OCI-LY1 (cell line): ENCODE data around the gene TUBG1.

Source experiments
- H2AFZ ChIP-seq: fragments of 200-600 bp; sonication (generic), shearing (Covaris generic); 2 replicates; pipeline ENCODE4 v1.6.0; 2014; ENCODE audit warnings: antibody characterized with exemption, mild to moderate bottlenecking, low read length
- H3F3A ChIP-seq: fragments of 200-600 bp; sonication (generic), shearing (Covaris generic); 2 replicates; pipeline ENCODE4 v1.6.0; 2014; ENCODE audit warnings: mild to moderate bottlenecking, antibody characterized with exemption, low read length, moderate library complexity; ENCODE audit not compliant: insufficient read depth
- H3K27ac ChIP-seq: fragments of 200-600 bp; sonication (generic); 2 replicates; pipeline ENCODE4 v1.5.1; 2014; ENCODE audit warnings: low read length, mixed run types, mild to moderate bottlenecking, low read depth; ENCODE audit not compliant: poor library complexity, severe bottlenecking
- H3K27me3 ChIP-seq: fragments of 200-600 bp; sonication (generic); 2 replicates; pipeline ENCODE4 v1.6.0; 2014; ENCODE audit warnings: antibody characterized with exemption, mild to moderate bottlenecking, low read length, moderate library complexity; ENCODE audit not compliant: insufficient read depth
- H3K36me3 ChIP-seq: fragments of 200-600 bp; sonication (generic); 2 replicates; pipeline ENCODE4 v1.6.1; 2014; ENCODE audit warnings: mild to moderate bottlenecking, antibody characterized with exemption, low read length, moderate library complexity, mixed read lengths; ENCODE audit not compliant: insufficient read depth
- H3K4me1 ChIP-seq: fragments of 200-600 bp; sonication (generic); 2 replicates; pipeline ENCODE4 v1.5.1; 2014; ENCODE audit warnings: mild to moderate bottlenecking, low read length, moderate library complexity; ENCODE audit not compliant: insufficient read depth, severe bottlenecking
- H3K4me2 ChIP-seq: fragments of 200-600 bp; sonication (generic), shearing (Covaris generic); 2 replicates; pipeline ENCODE4 v1.6.1; 2014; ENCODE audit warnings: low read length
- H3K4me3 ChIP-seq: fragments of 200-600 bp; sonication (generic); 2 replicates; pipeline ENCODE4 v1.5.1; 2014; ENCODE audit warnings: low read length, low read depth, mild to moderate bottlenecking, mixed read lengths; ENCODE audit not compliant: poor library complexity, severe bottlenecking
- H3K79me2 ChIP-seq: fragments of 200-600 bp; shearing (Covaris generic); 2 replicates; pipeline ENCODE4 v1.6.1; 2016; ENCODE audit warnings: mixed run types, low read length, mixed read lengths; ENCODE audit not compliant: insufficient read depth
- H3K9ac ChIP-seq: fragments of 200-600 bp; sonication (generic), shearing (Covaris generic); 2 replicates; pipeline ENCODE4 v1.6.1; 2014; ENCODE audit warnings: mild to moderate bottlenecking, low read length, mixed read lengths
- H3K9me2 ChIP-seq: fragments of 200-600 bp; sonication (generic), shearing (Covaris generic); 2 replicates; pipeline ENCODE4 v1.6.1; 2014; ENCODE audit warnings: low read depth, mild to moderate bottlenecking, low read length, mixed read lengths
- H3K9me3 ChIP-seq: fragments of 200-600 bp; shearing (Covaris generic); 2 replicates; pipeline ENCODE4 v1.6.1; 2014; ENCODE audit warnings: low read length, mixed read lengths
- H4K20me1 ChIP-seq: fragments of 200-600 bp; sonication (generic), shearing (Covaris generic); 2 replicates; pipeline ENCODE4 v1.6.0; 2016; ENCODE audit warnings: mild to moderate bottlenecking, low read length; ENCODE audit not compliant: insufficient read depth
- EZH2 ChIP-seq: fragments of 200-600 bp; sonication (generic), shearing (Covaris generic); IDR thresholded peaks from 2 replicates; pipeline ENCODE4 v1.8.0; 2017; ENCODE audit warnings: borderline replicate concordance, mixed run types, mild to moderate bottlenecking, antibody characterized with exemption, low read length, moderate library complexity, mixed read lengths
- TF ChIP-seq, protein P1 (sequence below): fragments of 200-600 bp; sonication (generic), shearing (Covaris generic); IDR thresholded peaks from 2 replicates; pipeline ENCODE4 v1.5.1; 2017; ENCODE audit warnings: mild to moderate bottlenecking, antibody characterized with exemption, low read length, moderate library complexity, mixed read lengths

TUBG1 gene

GRCh38 chr17:42571435-42572225, 37.9 kb upstream of the TUBG1 start:
- H3K9me3 ChIP-seq, result no peaks in the 10 kb centered on the region
- H3K4me3 ChIP-seq, result no peak overlapping the region
- no peak overlapping the region for H2AFZ ChIP-seq
- no peak overlapping the region for H3K4me2 ChIP-seq
- H3K79me2 ChIP-seq, result no peaks in the 10 kb centered on the region
- H4K20me1 ChIP-seq, result no peaks in the 10 kb centered on the region
- peaks cover 22% of the 10 kb centered on the region for H3K4me1 ChIP-seq
- peaks cover 74% of the 10 kb centered on the region for H3K36me3 ChIP-seq
- TF ChIP-seq, protein P1, sequence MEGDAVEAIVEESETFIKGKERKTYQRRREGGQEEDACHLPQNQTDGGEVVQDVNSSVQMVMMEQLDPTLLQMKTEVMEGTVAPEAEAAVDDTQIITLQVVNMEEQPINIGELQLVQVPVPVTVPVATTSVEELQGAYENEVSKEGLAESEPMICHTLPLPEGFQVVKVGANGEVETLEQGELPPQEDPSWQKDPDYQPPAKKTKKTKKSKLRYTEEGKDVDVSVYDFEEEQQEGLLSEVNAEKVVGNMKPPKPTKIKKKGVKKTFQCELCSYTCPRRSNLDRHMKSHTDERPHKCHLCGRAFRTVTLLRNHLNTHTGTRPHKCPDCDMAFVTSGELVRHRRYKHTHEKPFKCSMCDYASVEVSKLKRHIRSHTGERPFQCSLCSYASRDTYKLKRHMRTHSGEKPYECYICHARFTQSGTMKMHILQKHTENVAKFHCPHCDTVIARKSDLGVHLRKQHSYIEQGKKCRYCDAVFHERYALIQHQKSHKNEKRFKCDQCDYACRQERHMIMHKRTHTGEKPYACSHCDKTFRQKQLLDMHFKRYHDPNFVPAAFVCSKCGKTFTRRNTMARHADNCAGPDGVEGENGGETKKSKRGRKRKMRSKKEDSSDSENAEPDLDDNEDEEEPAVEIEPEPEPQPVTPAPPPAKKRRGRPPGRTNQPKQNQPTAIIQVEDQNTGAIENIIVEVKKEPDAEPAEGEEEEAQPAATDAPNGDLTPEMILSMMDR, result no peak
- no peak for TF ChIP-seq EZH2
- no peaks in the 10 kb centered on the region for H3K27me3 ChIP-seq
- H3K9ac ChIP-seq, result no peak overlapping the region
- H3K9me2 ChIP-seq, result no peaks in the 10 kb centered on the region
- H3F3A ChIP-seq, result no peaks in the 10 kb centered on the region; the same call in 1 of the 2 replicates
- no peak overlapping the region for H3K27ac ChIP-seq

GRCh38 chr17:42573095-42573494, 36.4 kb upstream of the TUBG1 start:
- TF ChIP-seq, protein P1, result no peak
- no peak for TF ChIP-seq EZH2
- Histone ChIP-seq H2AFZ (no peak overlapping the region), H3K27ac (no peak overlapping the region), H3K9me3 (no peaks in the 10 kb centered on the region), H3K4me3 (no peak overlapping the region), H3K4me2 (no peak overlapping the region), H3K9ac (no peak overlapping the region), H3K79me2 (no peaks in the 10 kb centered on the region), H4K20me1 (no peaks in the 10 kb centered on the region), H3K36me3 (peaks cover 70% of the 10 kb centered on the region), H3F3A (no peaks in the 10 kb centered on the region; the same call in 1 of the 2 replicates), H3K4me1 (peaks cover 23% of the 10 kb centered on the region), H3K27me3 (no peaks in the 10 kb centered on the region), H3K9me2 (no peaks in the 10 kb centered on the region)

GRCh38 chr17:42574463-42574862, 35.0 kb upstream of the TUBG1 start:
- H3K36me3 ChIP-seq, result peaks cover 61% of the 10 kb centered on the region
- H3K4me1 ChIP-seq, result peaks cover 31% of the 10 kb centered on the region
- H3K79me2 ChIP-seq, result no peaks in the 10 kb centered on the region
- TF ChIP-seq EZH2, result no peak
- TF ChIP-seq, protein P1, result no peak
- no peak overlapping the region for H3K4me2 ChIP-seq
- no peak overlapping the region for H3K9ac ChIP-seq
- no peak overlapping the region for H2AFZ ChIP-seq
- H3K27ac ChIP-seq, result no peak overlapping the region
- no peak overlapping the region for H3K4me3 ChIP-seq
- H3K9me2 ChIP-seq, result no peaks in the 10 kb centered on the region
- no peaks in the 10 kb centered on the region for H3K27me3 ChIP-seq
- no peaks in the 10 kb centered on the region for H4K20me1 ChIP-seq
- no peaks in the 10 kb centered on the region for H3K9me3 ChIP-seq
- 0 out of 2 replicates have a peak, but pooled peaks cover 4% of the 10 kb centered on the region for H3F3A ChIP-seq
